Naive thymus-derived CD4-positive, alpha-beta T cell (primary cell): ENCODE results near the gene SPTBN5. TPM values are rescaled to one million over a fixed set of nuclear protein-coding genes. Genes with fewer than 3 reads are reported as not detected.
A peak's percentile ranks its signal among the peaks of the same experiment; 100 is the strongest.

ENCODE experiments used
- ATAC-seq: fragments of 150-1000 bp; cut with Tn5 transposase; 2 replicates; pipeline ENCODE4 v1.10.0; 2021; ENCODE audit warnings: mild to moderate bottlenecking, moderate library complexity
- CTCF ChIA-PET: fragments of 350-600 bp; sonication (Branson Sonifier 250); formaldehyde crosslinking; loops from one replicate; lab custom pipeline; 2021; ENCODE audit warnings: antibody characterized with exemption; lab: Charles Lee
- POLR2A ChIA-PET: fragments of 350-600 bp; sonication (Branson Sonifier 250); formaldehyde crosslinking; loops from one replicate; lab custom pipeline; 2021; ENCODE audit warnings: antibody characterized with exemption, inconsistent platforms; lab: Charles Lee
- DNase-seq, 9 donors: peaks; one replicate each; pipeline versions ENCODE4 v3.0.0 to v3.0.0-alpha.2; 2020 to 2022; ENCODE audit warnings: mixed read lengths in 1 of 9
- H3K27ac ChIP-seq: one replicate; pipeline ENCODE4 v1.7.0; 2013; ENCODE audit warnings: mild to moderate bottlenecking, low read depth, low read length, moderate library complexity
- H3K27me3 ChIP-seq, 2 donors: one replicate each; pipeline ENCODE4 v1.7.0; 2013; ENCODE audit warnings: low read length in 2 of 2, mild to moderate bottlenecking in 2 of 2, moderate library complexity in 2 of 2; ENCODE audit not compliant: control insufficient read depth in 2 of 2, insufficient read depth in 2 of 2
- H3K36me3 ChIP-seq, 3 experiments: 1 replicate in 2 of 3; 2 replicates in 1 of 3; pipeline ENCODE4 v1.7.0; 2013; ENCODE audit warnings: low read length in 3 of 3, mild to moderate bottlenecking in 3 of 3, moderate library complexity in 1 of 3; ENCODE audit not compliant: insufficient read depth in 3 of 3, control insufficient read depth in 2 of 3
- H3K4me1 ChIP-seq, 2 donors: one replicate each; pipeline ENCODE4 v1.7.0; 2013; ENCODE audit warnings: low read length in 2 of 2, mild to moderate bottlenecking in 2 of 2, moderate library complexity in 1 of 2; ENCODE audit not compliant: control insufficient read depth in 2 of 2, insufficient read depth in 2 of 2
- H3K4me3 ChIP-seq: 2 replicates; pipeline ENCODE4 v1.7.0; 2013; ENCODE audit warnings: mild to moderate bottlenecking, low read length
- H3K9me3 ChIP-seq, 3 experiments: 1 replicate in 2 of 3; 2 replicates in 1 of 3; pipeline ENCODE4 v1.7.0; 2013; ENCODE audit warnings: low read length in 3 of 3; ENCODE audit not compliant: control insufficient read depth in 2 of 3
- H3K27ac Mint-ChIP-seq, 9 donors: one replicate each; pipeline ENCODE4 v1.8.0; 2020 to 2022; ENCODE audit warnings: mixed read lengths in 9 of 9, mild to moderate bottlenecking in 8 of 9, moderate library complexity in 5 of 9, inconsistent platforms in 2 of 9
- H3K27me3 Mint-ChIP-seq, 5 donors: one replicate each; pipeline ENCODE4 v1.8.0; 2021 to 2022; ENCODE audit warnings: mixed read lengths in 5 of 5, mild to moderate bottlenecking in 1 of 5
- H3K36me3 Mint-ChIP-seq, 5 donors: one replicate each; pipeline ENCODE4 v1.8.0; 2020 to 2022; ENCODE audit warnings: mixed read lengths in 5 of 5, mild to moderate bottlenecking in 3 of 5, inconsistent platforms in 1 of 5
- H3K4me1 Mint-ChIP-seq, 7 donors: one replicate each; pipeline ENCODE4 v1.8.0; 2020 to 2022; ENCODE audit warnings: mixed read lengths in 7 of 7, mild to moderate bottlenecking in 3 of 7, inconsistent platforms in 1 of 7
- H3K4me3 Mint-ChIP-seq, 10 donors: one replicate each; pipeline ENCODE4 v1.8.0; 2020 to 2022; ENCODE audit warnings: mild to moderate bottlenecking in 10 of 10, mixed read lengths in 10 of 10, moderate library complexity in 6 of 10, inconsistent platforms in 2 of 10
- H3K9me3 Mint-ChIP-seq, 11 donors: one replicate each; pipeline ENCODE4 v1.8.0; 2020 to 2022; ENCODE audit warnings: mixed read lengths in 11 of 11, mild to moderate bottlenecking in 4 of 11, inconsistent platforms in 1 of 11, moderate library complexity in 1 of 11
- intact Hi-C, 2 donors: fragments of 100-400 bp; cut with micrococcal nuclease; formaldehyde crosslinking; loops; one replicate each; pipeline ENCODE4 v1.15.1; 2023
- polyA plus RNA-seq, 2 donors: library from polyadenylated mRNA; unstranded; fragments of 300-500 nt; fragmentation: Illumina TruSeq; gene quantifications; one replicate each; pipeline ENCODE4 v1.2.3, GENCODE V29; 2021
- total RNA-seq, 6 experiments: library from RNA in 5 of 6; stranded (reverse) in 5 of 6; gene quantifications; 1 replicate in 5 of 6; 2 replicates in 1 of 6; pipeline ENCODE4 v1.2.3 and lab custom pipeline; 2021 to 2026

Gene SPTBN5
- total and polyA plus RNA-seq, 7 experiments from 2014 or later = 0.12 to 2.7 (median 1.7) TPM; not detected in 1

DNA sequence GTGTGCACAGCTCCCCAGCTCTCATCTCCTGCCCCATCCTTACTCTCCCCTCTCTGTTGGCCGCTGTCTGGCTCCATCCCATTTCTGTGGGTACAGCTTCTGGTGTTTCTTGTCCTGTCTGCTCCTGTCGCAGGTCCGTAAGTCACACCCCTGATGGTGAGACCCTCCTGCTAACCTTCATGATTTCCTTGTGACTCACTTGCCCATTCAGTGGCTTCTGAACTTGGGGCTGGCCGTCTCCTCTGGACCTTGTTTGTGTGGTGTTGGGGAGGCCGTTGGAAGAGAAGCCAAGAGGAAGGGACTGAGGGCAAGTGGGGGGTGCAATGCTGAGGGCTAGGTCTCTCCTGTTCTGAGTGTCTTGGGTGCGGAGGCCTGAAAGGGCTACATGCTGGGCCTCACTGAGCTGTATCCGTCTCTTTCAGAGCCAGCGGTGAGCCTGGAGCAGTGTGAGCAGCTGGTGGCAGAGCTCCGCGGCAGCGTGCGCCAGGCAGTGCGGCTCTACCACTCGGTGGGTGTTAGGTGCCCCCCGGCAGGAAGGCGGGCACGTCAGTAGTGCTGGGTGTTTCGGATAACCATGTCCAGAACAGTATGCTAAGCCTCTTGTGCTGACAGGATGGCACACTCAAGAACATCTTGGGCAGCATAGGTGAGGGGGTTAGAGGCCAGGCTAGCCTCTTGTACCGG, 69.6 kb downstream of the SPTBN5 start:
- ATAC-seq (no peak), DNase-seq (no peak)
- Mint-ChIP-seq H3K4me1 (peaks cover 9 to 16% (median 15%) of the 10 kb centered on the region in 7 donors), H3K27me3 (peaks cover 0 to 3% (median 0%) of the 10 kb centered on the region in 5 donors), H3K9me3 (no peaks in the 10 kb centered on the region), H3K4me3 (no peak overlapping the region), H3K36me3 (peaks cover 0 to 16% (median 4%) of the 10 kb centered on the region in 5 donors), H3K27ac (peak overlapping the region in 1 of 9 donors; percentile 70)
- no peak overlapping the region for H3K4me3 ChIP-seq
- ChIA-PET POLR2A (no interaction called here), CTCF (no interaction called here)
- H3K27me3 ChIP-seq = no peaks in the 10 kb centered on the region
- H3K27ac ChIP-seq = no peak overlapping the region
- intact Hi-C loops = no loop called here
- H3K9me3 ChIP-seq = no peaks in the 10 kb centered on the region
- H3K36me3 ChIP-seq = peaks cover 0 to 62% (median 0%) of the 10 kb centered on the region in 3 experiments
- peaks cover 7 to 8% of the 10 kb centered on the region in 2 donors for H3K4me1 ChIP-seq

DNA sequence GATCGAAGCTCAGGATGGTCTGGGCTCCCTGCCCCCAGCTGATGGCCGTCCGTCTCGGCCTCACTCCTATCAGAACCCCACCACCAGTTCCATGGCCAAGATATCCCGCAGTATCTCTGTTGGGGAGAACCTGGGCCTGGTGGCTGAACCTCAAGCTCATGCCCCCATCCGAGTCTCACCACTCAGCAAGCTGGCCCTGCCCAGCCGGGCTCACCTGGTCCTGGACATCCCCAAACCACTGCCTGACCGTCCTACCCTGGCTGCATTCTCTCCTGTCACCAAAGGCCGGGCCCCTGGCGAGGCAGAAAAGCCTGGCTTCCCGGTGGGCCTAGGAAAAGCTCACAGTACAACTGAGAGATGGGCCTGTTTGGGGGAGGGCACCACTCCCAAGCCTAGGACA, 70.4 kb downstream of the SPTBN5 start:
- Mint-ChIP-seq H3K4me3 (no peak overlapping the region), H3K9me3 (no peaks in the 10 kb centered on the region), H3K36me3 (peaks cover 0 to 23% (median 4%) of the 10 kb centered on the region in 5 donors)

DNA sequence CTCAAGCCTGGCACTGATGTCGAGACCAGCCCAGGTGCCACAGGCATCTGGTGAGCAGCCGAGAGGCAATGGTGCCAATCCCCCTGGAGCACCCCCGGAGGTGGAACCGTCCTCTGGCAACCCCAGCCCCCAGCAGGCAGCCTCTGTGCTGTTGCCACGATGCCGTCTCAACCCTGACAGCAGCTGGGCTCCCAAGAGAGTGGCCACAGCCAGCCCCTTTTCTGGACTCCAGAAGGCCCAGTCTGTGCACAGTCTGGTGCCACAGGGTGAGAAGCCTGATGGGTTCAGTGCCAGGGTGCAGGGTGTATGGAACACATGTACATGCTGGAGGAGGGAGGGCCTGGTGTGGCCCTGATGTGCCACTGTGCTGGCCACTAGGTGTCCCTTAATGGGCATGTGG, 70.9 kb downstream of the SPTBN5 start:
- Histone ChIP-seq H3K9me3 (no peaks in the 10 kb centered on the region), H3K4me3 (no peak overlapping the region), H3K4me1 (no peaks in the 10 kb centered on the region), H3K27me3 (no peaks in the 10 kb centered on the region), H3K36me3 (peaks cover 0 to 70% (median 0%) of the 10 kb centered on the region in 3 experiments), H3K27ac (no peak overlapping the region)
- ChIA-PET CTCF (no interaction called here), POLR2A (interaction anchor here (0.8 kb wide), 1 partner anchor 9 kb away, joined by 3 read pairs; no protein-coding TSS in a partner anchor)
- Mint-ChIP-seq H3K4me1 (peaks cover 0 to 8% (median 6%) of the 10 kb centered on the region in 7 donors), H3K27me3 (peaks cover 0 to 3% (median 0%) of the 10 kb centered on the region in 5 donors), H3K9me3 (no peaks in the 10 kb centered on the region), H3K4me3 (no peak overlapping the region), H3K27ac (no peak overlapping the region), H3K36me3 (peaks cover 0 to 23% (median 4%) of the 10 kb centered on the region in 5 donors)
- DNase-seq (no peak), ATAC-seq (no peak)
- intact Hi-C loops = no loop called here

More for the DNA sequence above, 70.4 kb downstream of the SPTBN5 start:
- Mint-ChIP-seq H3K27ac (no peak overlapping the region), H3K4me1 (peaks cover 2 to 10% (median 8%) of the 10 kb centered on the region in 7 donors), H3K27me3 (peaks cover 0 to 3% (median 0%) of the 10 kb centered on the region in 5 donors)
- no peak for DNase-seq
- H3K27ac ChIP-seq = no peak overlapping the region
- intact Hi-C loops = no loop called here
- no peaks in the 10 kb centered on the region for H3K27me3 ChIP-seq
- POLR2A ChIA-PET = interaction anchor here (0.8 kb wide), 1 partner anchor 9 kb away, joined by 3 read pairs; no protein-coding TSS in a partner anchor
- ATAC-seq = no peak
- CTCF ChIA-PET = no interaction called here
- peaks cover 0 to 69% (median 0%) of the 10 kb centered on the region in 3 experiments for H3K36me3 ChIP-seq
- peaks cover under 1% of the 10 kb centered on the region in 2 donors for H3K4me1 ChIP-seq
- H3K4me3 ChIP-seq = no peak overlapping the region
- H3K9me3 ChIP-seq = no peaks in the 10 kb centered on the region

DNA sequence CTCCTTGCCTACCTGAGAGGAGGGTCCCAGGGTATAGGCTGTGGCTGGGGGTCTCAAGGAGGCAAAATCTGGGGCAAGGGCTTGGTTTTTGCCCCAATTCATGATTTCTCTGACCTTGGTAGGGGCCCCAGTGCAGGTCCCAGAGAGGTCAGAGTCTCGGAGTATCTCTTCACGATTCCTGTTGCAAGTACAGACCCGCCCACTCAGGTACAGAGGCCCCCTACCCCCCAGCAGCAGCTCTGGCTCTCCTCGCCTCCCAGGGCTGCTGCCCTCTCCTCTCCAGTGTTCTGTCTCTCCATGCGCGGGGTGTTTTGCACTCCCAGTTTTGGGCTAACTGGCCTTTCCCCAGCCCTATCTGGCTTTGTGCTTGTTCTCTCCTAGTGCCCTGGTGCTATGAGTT, 71.4 kb downstream of the SPTBN5 start:
- H3K36me3 ChIP-seq = peaks cover 0 to 74% (median 0%) of the 10 kb centered on the region in 3 experiments
- H3K27me3 Mint-ChIP-seq = peaks cover 0 to 3% (median 0%) of the 10 kb centered on the region in 5 donors
- intact Hi-C loops = no loop called here
- H3K4me1 ChIP-seq = no peaks in the 10 kb centered on the region
- H3K36me3 Mint-ChIP-seq = peaks cover 0 to 27% (median 4%) of the 10 kb centered on the region in 5 donors
- no peaks in the 10 kb centered on the region for H3K27me3 ChIP-seq
- ATAC-seq (no peak), DNase-seq (no peak)
- CTCF ChIA-PET = no interaction called here
- H3K27ac ChIP-seq = no peak overlapping the region
- H3K4me3 Mint-ChIP-seq = no peak overlapping the region
- POLR2A ChIA-PET = no interaction called here
- no peaks in the 10 kb centered on the region for H3K9me3 Mint-ChIP-seq
- peak overlapping the region in 1 of 9 donors; percentile 10 for H3K27ac Mint-ChIP-seq
- H3K4me1 Mint-ChIP-seq = peaks cover 0 to 6% (median 6%) of the 10 kb centered on the region in 7 donors
- no peaks in the 10 kb centered on the region for H3K9me3 ChIP-seq
- H3K4me3 ChIP-seq = no peak overlapping the region

DNA sequence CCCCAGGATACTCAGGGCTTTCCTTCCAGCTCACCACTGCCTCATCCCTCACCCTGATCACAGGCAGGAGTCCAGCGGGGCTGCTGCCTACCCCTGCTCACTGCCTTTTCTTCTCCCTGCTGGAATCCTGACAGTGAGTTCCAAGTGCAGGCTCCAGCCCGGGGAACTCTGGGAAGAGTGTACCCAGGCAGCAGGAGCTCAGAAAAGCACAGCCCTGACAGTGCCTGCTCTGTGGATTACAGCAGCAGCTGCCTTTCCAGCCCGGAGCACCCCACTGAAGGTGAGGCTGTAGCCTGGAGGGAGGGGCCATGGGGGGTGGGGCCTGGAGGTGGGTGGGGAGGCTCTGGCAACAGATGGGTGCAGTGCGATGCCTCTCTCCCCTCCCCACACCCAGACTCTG, 72.0 kb downstream of the SPTBN5 start:
- Mint-ChIP-seq H3K27me3 (peaks cover 0 to 3% (median 0%) of the 10 kb centered on the region in 5 donors), H3K4me3 (no peak overlapping the region), H3K27ac (peak overlapping the region in 2 of 9 donors; percentile 41 to 65), H3K36me3 (peaks cover 0 to 31% (median 4%) of the 10 kb centered on the region in 5 donors), H3K4me1 (peaks cover 0 to 6% (median 6%) of the 10 kb centered on the region in 7 donors), H3K9me3 (no peaks in the 10 kb centered on the region)
- ATAC-seq (no peak), DNase-seq (no peak)
- ChIA-PET CTCF (no interaction called here), POLR2A (no interaction called here)
- intact Hi-C loops = no loop called here
- peaks cover 0 to 80% (median 0%) of the 10 kb centered on the region in 3 experiments for H3K36me3 ChIP-seq
- H3K4me1 ChIP-seq = no peaks in the 10 kb centered on the region
- no peaks in the 10 kb centered on the region for H3K9me3 ChIP-seq
- no peaks in the 10 kb centered on the region for H3K27me3 ChIP-seq
- no peak overlapping the region for H3K4me3 ChIP-seq
- H3K27ac ChIP-seq = no peak overlapping the region

DNA sequence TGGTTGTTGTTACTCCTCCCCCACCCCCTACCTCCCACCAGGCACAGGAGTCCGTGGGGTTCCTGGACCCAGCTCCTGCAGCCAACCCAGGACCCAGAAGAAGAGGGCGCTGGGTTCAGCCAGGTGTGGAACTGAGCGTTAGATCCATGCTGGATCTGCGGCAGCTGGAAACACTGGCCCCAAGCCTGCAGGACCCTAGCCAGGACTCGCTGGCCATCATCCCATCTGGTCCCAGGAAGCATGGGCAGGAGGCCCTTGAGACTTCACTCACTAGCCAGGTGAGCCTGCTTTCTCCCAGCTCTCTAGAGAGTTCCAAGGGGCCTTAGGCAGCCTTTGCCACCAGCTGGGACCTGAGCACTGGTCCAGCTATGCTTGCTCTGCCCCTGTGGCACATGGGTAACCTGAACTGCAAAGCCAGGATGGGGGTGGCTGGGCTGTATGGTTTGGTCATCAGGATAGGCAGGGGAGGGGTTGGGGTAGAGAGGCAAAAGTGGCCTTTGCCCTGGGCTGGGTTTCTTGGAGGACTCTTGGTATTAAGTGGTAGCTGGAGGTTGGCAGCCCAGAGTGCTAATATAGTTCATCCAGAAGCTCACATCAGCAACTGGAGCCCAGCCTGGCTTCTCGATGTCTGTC, 72.9 kb downstream of the SPTBN5 start:
- no peaks in the 10 kb centered on the region for H3K9me3 ChIP-seq
- CTCF ChIA-PET = interaction anchor here (0.7 to 1.0 kb wide), 3 partner anchors 9 to 687 kb away, joined by 3 read pairs; no protein-coding TSS in a partner anchor
- H3K27me3 ChIP-seq = no peaks in the 10 kb centered on the region
- Mint-ChIP-seq H3K9me3 (no peaks in the 10 kb centered on the region), H3K36me3 (peaks cover 0 to 38% (median 5%) of the 10 kb centered on the region in 5 donors), H3K27me3 (no peaks in the 10 kb centered on the region), H3K4me3 (no peak overlapping the region), H3K4me1 (peaks cover 0 to 2% (median 0%) of the 10 kb centered on the region in 7 donors), H3K27ac (no peak overlapping the region)
- no peak overlapping the region for H3K4me3 ChIP-seq
- H3K27ac ChIP-seq = no peak overlapping the region
- no peak for ATAC-seq
- POLR2A ChIA-PET = no interaction called here
- no peaks in the 10 kb centered on the region for H3K4me1 ChIP-seq
- intact Hi-C loops = no loop called here
- H3K36me3 ChIP-seq = peaks cover 0 to 86% (median 0%) of the 10 kb centered on the region in 3 experiments
- DNase-seq = no peak
